HG03039 (cell line): ENCODE measurements around the gene RPS28.
"Not testable (repeated sequence)": the region's sequence is repeated elsewhere in the genome, so short reads cannot be mapped to it uniquely, and the experiment has no call there.

Source experiments
- ATAC-seq: cut with Tn5 transposase; IDR thresholded peaks from one replicate; pipeline ENCODE4 v1.9.1; 2021; ENCODE audit warnings: mild to moderate bottlenecking, moderate library complexity; ENCODE audit not compliant: unreplicated experiment

Gene RPS28

DNA sequence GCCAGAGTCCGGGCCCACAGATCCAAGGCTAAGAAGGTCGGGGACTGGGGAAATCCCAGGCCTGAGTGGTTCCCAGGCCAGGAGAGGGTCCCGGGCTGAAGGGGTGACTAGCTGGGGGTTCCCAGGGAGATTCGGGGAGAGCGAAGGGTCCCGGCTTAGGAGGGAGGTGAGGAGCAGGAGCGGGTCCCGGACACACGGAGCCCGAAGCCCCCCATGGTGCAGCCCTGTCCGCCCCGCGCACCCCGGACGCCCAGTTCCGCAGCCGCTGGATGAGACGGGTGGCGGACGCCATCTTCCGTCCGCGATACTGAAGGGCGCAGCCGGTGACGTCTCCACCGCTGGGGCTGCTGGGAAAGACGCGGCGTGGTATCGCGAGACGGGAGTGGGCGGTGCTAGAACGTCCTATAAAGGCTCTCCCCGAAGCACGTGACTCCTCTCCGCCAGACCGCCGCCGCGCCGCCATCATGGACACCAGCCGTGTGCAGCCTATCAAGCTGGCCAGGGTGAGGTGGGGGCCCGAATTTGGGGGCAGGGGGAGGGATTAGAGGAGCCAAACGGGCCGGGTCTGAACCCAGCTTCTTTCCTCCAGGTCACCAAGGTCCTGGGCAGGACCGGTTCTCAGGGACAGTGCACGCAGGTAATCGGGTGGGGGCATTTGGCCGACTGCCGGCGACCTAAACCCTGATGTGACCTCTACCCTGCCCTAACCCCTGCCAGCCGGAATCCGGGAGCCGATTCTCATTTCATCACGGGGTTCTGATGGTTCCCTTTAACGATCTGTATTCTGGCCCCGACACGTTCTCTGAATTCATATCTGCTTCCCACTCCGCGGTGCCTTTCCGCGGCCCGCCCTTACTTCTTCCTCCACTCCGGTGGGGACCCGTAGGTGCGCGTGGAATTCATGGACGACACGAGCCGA, at the start of gene RPS28, which contains the start of gene NDUFA7:
TSS of gene RPS28 (plus strand) at position 430 of the 919 bp plus-strand sequence. CDS start at position 465, 35 bp downstream.
TSS of gene NDUFA7 (minus strand) at position 309 of the 919 bp plus-strand sequence. CDS start at position 292, 17 bp downstream.
- ATAC-seq = peak; percentile 91

DNA sequence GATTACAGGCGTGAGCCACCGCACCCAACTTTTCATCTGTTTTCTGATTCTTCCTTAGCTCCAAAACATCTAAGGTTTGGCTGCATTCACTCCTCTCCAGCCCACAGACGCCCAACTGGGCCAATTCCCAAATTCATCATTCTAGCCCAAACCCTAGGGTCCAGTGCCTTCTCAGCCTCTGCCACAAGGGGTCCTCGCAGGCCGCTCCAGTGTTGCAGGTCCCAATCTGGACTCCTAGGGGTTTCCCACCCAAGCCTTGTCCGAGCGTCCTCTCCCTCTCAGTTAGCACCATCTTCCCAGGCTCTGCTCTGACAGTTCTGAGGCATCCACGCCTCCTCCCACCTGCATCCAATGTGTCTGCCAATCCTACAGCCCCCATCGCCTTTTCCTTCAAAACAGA, 44.8 kb upstream of the RPS28 start:
- not testable (repeated sequence) for ATAC-seq

DNA sequence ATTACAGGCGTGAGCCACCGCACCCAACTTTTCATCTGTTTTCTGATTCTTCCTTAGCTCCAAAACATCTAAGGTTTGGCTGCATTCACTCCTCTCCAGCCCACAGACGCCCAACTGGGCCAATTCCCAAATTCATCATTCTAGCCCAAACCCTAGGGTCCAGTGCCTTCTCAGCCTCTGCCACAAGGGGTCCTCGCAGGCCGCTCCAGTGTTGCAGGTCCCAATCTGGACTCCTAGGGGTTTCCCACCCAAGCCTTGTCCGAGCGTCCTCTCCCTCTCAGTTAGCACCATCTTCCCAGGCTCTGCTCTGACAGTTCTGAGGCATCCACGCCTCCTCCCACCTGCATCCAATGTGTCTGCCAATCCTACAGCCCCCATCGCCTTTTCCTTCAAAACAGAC, 30.0 kb upstream of the RPS28 start:
- ATAC-seq = not testable (repeated sequence)

DNA sequence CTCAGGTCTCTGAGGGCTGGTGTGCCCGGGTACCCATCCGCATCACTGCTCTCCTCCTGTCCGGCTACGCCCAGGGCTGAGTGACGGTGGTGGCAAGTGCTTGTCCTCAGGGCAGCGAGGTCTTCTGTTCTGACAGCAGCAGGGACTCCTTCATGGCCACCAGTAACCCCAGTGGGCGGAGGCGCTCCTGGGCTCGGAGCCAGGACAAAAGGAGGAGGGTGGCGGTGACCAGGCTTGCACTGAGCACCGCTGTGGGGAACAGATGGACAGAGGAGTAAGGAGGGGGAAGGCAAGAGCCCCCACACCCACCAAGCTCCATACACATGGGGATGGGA, 19.0 kb upstream of the RPS28 start:
- no peak for ATAC-seq

DNA sequence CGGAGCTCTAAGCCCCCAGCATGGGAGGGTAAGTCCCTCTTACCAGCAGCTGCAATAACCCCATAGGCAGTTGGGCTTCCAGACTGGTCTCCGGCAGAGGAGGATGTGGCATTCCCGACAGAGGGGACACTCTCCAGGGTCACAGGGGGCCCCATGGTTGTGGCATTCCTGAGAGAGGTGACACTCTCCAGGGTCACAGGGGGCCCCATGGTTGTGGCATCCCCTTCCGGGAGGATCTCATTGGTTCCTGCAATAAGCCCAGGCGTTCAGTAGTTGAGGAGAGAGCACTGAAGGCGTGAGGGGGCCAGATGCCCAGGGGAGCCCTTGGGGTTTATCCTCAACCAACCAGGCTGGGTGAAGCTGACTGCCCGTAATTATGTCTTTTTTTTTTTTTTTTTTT, 18.6 kb upstream of the RPS28 start:
- ATAC-seq = no peak

DNA sequence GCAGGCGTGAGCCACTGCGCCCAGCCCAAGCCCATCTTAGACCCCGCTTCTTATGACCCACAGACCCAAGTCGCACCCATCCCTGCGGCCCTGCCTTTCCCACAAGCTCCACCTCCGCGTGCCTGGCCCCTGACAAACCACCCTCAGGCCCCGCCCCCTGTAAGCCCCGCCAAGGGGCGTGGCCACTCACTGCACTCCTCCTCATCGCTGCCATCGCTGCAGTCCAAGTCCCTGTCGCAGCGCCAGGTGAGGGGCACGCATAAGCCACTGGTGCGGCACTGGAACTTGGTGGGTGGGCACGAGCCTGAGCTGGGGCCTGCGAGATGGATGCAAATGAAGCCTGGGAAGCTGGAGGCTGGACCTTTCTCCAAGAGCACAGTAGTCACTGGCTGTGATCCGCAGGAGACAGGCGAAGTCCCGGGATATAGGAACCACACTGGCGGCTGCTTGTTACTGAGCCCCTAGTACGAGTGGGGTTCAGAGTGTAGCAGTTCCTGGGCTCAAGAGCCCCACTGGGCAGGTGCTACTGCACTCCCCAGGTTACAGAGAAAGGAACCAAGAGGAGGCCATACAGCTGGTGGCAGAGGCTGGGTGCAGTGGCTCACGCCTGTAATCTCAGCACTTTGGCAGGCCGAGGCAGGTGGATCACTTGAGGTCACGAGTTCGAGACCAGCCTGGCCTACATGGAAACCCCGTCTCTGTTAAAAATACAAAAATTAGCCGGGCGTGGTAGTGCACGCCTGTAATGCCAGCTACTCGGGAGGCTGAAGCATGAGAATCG, 16.3 kb upstream of the RPS28 start:
- no peak for ATAC-seq

DNA sequence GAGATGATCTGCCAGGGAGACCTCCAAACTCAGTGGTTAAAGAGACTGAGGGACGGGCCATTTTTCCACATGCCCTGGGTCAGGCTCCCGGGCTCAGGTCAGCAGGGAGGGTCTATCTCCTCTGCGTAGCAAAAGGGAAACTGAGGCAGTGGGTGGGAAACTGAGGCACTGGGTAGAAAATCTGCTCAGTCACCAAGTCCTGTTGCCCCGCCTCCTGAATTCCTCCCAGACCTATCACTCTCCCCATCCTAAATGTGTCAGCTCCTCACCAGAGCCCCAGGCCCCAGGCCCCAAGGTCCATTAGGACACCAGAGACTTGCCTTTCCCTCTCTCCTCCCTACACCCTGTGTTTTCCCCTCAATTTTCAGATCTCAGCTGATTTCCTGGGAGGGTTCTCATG, 15.5 kb upstream of the RPS28 start:
- ATAC-seq = no peak

DNA sequence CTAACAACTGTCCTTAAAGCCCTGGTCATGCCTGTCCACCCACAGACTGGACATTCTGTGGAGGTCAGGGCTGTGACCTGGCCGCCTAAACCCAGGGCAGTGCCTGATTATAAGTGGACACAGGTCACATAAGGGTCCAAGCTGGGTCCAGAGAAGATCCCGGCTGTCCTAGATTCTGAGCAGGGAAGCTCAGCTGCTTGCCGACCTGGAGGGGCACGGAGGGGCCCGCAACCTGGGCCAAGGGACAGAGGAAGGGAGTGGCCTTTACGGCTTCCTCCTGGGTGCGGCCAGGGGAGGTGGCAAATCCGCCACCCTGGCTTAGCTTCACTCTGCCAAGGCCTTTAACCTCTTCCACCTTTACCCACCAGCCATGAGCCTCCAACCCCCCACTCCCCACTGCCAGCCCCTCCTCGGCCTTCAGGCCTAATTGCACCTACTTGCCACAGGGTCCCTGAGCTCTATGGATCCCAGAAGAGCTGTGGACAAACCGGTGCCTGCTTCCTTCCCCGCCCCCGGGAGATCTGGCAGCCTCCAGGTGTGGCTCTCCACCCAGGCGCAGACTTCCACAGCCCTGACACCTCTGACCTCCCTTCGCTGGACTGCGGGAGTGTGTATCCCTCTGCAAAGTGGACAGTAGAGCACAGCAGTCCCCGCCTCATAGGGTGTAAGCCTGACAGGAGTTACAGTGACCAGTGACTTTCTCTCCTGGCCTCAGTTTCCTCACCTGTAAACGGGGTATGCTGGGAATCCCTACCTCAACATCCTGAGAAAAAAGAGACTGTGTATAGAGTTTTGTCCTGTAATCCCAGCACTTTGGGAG, 14.9 kb upstream of the RPS28 start:
- no peak for ATAC-seq

DNA sequence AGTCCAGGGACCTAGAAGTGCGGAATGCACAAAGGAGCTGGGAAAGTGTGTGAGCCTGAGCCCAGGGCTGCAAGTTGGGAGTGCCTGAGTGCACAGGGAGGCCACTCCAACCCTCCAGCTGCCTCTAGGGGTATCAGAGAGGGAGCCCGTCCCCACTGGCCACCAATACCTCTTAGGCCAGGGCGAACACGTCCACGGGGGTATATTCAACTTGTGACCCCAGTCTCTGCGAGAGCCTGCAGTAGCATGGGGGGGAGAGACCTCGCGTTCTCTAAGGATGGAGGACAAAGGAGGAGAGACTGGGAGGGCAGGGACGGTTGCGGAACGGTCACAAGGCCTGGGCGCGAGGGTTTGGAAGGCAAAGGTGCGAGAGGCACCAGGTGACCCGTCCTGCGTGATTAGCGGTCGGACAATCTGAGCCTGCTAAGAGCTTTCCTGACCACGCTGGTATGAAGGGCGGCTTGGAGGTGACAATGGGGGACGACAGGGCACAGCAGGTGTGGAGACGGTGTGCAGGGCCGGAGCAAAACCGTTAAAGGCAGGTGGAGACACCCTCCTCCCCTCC, 13.8 kb upstream of the RPS28 start:
- no peak for ATAC-seq

DNA sequence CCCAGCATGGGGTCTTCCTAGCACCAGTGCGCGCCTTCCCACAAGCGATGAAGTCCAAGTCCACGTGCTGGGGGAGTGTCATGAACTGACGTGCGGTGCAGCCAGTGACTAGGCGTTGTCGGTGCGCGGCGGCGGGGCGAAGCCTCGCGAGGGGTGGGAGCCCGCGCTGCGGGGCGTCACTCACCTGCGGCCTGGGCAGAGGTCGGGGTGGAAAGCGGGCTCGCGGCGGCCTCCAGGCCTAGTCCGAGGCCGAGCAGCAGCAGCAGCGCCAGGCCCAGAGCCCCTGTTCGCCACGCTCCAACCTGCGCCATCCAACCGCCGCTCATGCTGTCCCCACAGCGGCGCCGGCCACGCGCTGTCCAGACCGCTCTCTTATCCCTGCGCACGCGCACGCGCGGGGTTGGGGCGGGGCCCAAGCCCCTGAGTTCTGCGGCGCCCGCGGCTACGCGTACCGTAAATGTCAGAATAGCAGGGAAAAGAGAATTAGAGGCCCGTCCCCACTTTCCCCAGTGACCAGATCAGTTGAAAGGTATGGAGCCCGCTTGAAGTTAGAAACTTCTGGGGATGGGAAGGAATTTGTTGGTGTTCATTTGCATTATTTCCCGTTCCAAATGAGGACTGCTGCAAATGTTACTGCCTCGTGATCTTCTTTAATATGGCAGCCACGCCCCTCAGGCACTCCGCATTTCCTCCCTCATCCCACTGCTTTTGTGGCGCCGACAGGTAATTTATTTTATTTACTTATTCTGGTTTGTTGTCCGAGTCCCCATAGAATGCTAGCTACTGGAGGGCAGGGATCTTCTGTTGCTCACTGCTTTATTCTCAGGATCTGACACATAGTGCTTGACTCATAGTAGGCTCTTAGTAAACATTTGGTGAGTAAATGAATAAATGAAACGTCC, 13.1 kb upstream of the RPS28 start, which contains the start of gene CD320:
TSS of gene CD320 (minus strand) at position 394 of the 902 bp plus-strand sequence. CDS start at position 326, 68 bp downstream.
- peak; percentile 66 for ATAC-seq

DNA sequence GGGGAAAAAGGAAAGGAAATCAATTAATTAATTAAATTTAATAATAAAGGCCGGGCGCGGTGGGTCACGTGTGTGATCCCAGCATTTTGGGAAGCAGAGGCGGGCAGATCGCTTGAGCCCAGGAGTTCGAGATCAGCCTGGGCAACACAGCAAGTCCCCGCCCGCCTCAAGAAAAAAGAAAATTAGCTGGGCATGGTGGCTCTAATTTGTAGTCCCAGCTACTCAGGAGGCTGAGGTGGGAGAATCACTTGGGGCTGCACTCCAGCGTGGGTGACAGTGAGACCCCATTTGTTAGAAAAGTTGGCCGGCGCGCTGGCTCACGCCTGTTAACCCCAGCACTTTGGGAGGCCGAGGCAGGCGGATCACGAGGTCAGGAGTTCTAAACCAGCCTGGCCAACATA, 12.4 kb upstream of the RPS28 start:
- ATAC-seq = no peak

DNA sequence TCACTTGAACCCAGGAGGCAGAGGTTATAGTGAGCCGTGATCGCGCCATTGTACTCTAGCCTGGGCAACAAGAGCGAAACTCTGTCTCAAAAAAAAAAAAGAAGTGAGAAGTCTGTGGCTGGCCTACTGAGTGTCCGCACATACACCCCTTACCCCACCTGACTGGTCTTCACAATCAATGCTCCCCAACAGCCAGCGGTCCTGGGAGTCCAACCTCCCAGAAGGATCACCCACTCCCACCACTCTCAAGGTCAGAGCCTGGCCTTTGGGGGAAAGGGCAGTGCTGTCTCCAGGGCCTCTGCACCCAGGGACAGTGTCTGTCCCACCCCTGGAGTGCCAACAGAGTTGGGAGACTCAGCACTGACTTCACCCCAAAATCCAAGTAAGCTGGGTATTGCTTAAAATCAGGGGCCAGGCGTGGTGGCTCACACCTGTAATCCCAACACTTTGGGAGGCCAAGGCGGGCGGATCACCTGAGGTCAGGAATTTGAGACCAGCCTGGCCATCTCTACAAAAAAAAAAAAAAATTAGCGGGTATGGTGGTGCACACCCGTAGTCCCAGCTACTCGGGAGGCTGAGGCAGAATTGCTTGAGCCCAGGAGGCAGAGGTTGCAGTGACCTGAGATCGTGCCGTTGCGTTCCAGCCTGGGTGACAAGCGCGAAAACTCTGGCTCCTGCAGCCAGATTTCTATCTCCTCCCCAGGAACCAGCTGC, 10.8 kb upstream of the RPS28 start:
- no peak for ATAC-seq

DNA sequence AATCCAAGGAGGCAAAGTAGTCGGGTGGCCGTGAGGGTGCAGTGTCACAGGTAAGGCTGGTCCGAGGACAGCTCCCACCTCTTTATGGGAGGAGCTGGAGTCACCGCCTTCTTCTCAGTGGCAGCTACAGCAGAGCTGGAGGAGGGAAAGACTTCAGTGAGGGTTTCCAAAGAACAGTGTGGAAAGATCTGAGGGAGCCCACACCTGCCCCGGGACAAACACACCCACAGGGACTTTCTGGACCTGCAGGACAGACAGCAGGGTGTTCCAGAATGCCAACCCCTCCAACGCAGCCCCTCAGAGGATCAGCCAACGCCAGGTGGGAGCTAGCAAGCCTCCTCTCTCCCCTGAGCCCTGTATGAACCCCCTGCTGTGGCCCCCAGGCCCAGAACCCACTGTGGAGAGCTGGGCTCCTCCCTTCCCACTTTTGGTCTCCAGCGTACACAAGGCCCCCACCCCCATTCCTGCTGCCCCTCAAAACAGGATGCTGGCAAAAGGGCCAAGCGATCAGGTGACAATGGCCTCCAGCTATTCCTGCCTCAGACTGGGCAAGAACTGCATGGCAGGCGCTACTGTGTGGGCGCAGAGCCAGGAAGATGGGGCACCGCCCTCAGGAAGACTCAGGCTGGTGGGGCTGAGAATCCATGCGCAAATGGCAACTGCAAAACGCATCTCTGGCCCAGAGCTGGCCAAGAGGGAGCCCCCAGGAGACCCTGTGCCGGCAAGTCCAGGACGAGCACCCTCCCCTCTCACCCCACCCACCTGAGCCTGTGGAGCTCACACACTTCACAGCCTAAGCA, 9.6 kb upstream of the RPS28 start:
- ATAC-seq = no peak

DNA sequence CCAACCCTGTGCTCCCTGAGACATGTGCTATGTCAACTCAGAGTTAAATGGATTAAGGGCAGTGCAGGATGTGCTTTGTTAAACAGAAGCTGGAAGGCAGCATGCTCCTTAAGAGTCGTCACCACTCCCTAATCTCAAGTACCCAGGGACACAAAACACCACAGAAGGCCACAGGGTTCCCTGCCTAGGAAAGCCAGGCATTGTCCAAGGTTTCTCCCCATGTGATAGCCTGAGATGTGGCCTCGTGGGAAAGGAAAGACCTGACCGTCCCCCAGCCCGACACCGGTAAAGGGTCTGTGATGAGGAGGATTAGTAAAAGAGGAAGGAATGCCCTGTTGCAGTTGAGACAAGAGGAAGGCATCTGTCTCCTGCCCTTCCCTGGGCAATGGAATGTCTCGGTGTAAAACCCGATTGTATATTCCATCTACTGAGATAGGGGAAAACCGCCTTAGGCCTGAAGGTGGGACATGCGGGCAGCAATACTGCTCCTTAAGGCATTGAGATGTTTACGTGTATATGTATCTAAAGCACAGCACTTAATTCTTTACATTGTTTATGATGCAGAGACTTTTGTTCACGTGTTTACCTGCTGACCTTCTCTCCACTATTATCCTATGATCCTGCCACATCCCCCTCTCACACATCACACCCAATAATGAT, 6.2 kb upstream of the RPS28 start:
- ATAC-seq = not testable (repeated sequence)

DNA sequence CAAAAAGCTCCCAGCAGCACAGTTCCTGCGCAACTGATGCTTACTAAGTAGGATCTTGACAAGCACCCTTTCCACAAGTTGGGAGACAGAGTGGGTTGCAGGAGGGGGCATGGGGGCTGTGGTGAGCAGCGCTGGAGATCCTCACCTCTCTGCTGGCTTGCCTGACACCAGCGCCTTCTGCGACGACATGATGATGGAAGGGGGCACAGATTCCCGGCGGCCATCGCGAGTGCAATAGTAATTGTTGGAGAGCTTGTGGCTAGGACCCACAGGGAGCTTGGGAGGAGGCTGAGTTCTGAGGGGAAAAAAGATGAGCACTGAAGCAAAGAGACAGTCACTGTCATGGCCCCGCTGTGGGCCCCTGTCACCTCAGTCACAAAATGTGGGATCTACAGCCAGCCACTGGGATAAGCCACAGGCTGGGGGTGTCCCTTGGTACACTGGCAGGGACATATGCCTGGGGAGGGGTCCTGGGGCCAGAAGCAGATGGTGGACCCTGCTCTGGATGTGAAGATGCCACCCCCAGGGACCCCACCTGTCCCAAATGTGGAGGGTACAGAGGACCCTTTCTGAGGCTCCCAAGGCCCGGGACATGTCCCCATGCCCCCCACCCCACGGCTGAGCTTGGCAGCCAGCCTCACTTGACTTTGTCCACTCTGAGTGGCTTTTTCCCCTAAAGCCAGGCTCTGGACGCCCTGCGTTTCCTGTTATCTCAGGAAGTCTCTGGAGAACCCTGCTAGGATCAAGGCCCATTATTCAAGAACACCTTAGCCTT, 4.8 kb upstream of the RPS28 start:
- no peak for ATAC-seq

DNA sequence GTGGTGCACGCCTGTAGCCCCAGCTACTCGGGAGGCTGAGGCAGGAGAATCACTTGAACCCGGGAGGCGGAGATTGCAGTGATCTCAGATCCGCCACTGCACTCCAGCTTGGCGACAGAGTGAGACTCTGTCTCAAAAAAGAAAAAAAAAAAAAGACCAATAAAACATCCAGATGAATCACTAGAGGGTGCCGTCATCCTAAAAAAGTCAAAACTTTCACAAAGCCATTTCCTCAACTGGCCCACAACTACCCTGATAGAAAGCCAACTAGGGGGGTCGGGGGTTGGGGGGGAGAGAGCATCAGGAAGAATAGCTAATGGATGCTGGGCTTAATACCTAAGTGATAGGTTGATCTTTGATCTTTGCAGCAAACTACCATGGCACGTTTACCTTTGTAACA, 2.5 kb upstream of the RPS28 start:
- not testable (repeated sequence) for ATAC-seq
